Fibroblast of lung (primary cell): ENCODE results near the gene NBPF6. TPM values are rescaled to one million over a fixed set of nuclear protein-coding genes. Genes with fewer than 3 reads are reported as not detected.
"Not testable (repeated sequence)": the region's sequence is repeated elsewhere in the genome, so short reads cannot be mapped to it uniquely, and the experiment has no call there.

Experiments used
- DNase-seq, 2 donors: peaks; one replicate each; pipeline versions ENCODE4 v3.0.0 to v3.0.0-alpha.2; 2010; ENCODE audit warnings: low read depth in 2 of 2
- H2AFZ ChIP-seq: 2 replicates; pipeline ENCODE4 v1.5.1; 2012; ENCODE audit warnings: low read length, control low read depth, inconsistent platforms
- H3K27ac ChIP-seq: 2 replicates; pipeline ENCODE4 v1.5.1; 2011; ENCODE audit warnings: low read length, control low read depth; ENCODE audit not compliant: insufficient read depth
- H3K27me3 ChIP-seq: 2 replicates; pipeline ENCODE4 v1.5.1; 2011; ENCODE audit warnings: mild to moderate bottlenecking, low read length; ENCODE audit not compliant: control insufficient read depth, insufficient read depth
- H3K36me3 ChIP-seq: 2 replicates; pipeline ENCODE4 v1.5.1; 2011; ENCODE audit warnings: low read length; ENCODE audit not compliant: control insufficient read depth, insufficient read depth
- H3K4me1 ChIP-seq: 2 replicates; pipeline ENCODE4 v1.5.1; 2011; ENCODE audit warnings: low read length; ENCODE audit not compliant: control insufficient read depth, insufficient read depth; ENCODE audit errors: extremely low read depth
- H3K4me2 ChIP-seq: 2 replicates; pipeline ENCODE4 v1.5.1; 2011; ENCODE audit warnings: low read length, control low read depth; ENCODE audit not compliant: insufficient read depth; ENCODE audit errors: extremely low read depth
- H3K4me3 ChIP-seq, 4 experiments: fragments of 200-600 bp in 1 of 4; sonication (generic) in 1 of 4; replicated peaks in 1 of 4; 2 replicates each; pipeline ENCODE4 v1.5.1; 2011 to 2016; ENCODE audit warnings: low read length in 4 of 4, low read depth in 3 of 4, mild to moderate bottlenecking in 3 of 4, control low read depth in 2 of 4, inconsistent platforms in 1 of 4, mixed read lengths in 1 of 4; ENCODE audit not compliant: insufficient read depth in 1 of 4; ENCODE audit errors: control extremely low read depth in 1 of 4
- H3K79me2 ChIP-seq: 2 replicates; pipeline ENCODE4 v1.5.1; 2012; ENCODE audit warnings: mild to moderate bottlenecking, low read length, inconsistent platforms; ENCODE audit not compliant: control insufficient read depth, insufficient read depth
- H3K9ac ChIP-seq: 2 replicates; pipeline ENCODE4 v1.5.1; 2011; ENCODE audit warnings: mild to moderate bottlenecking, low read length, control low read depth; ENCODE audit not compliant: insufficient read depth
- H3K9me3 ChIP-seq: 2 replicates; pipeline ENCODE4 v1.5.1; 2012; ENCODE audit warnings: low read depth, low read length; ENCODE audit not compliant: control insufficient read depth, insufficient read depth
- H4K20me1 ChIP-seq: 2 replicates; pipeline ENCODE4 v1.5.1; 2011; ENCODE audit warnings: low read length; ENCODE audit not compliant: control insufficient read depth, insufficient read depth; ENCODE audit errors: extremely low read depth
- CTCF ChIP-seq, 2 donors: IDR thresholded peaks in 1 of 2; conservative IDR thresholded peaks in 1 of 2; 1 replicate in 1 of 2; 2 replicates in 1 of 2; pipeline ENCODE4 v1.5.1; 2011 to 2012; ENCODE audit warnings: low read length in 2 of 2, control low read depth in 1 of 2, inconsistent platforms in 1 of 2, low read depth in 1 of 2, mild to moderate bottlenecking in 1 of 2
- EZH2 ChIP-seq: IDR thresholded peaks from 2 replicates; pipeline ENCODE4 v1.5.1; 2012; ENCODE audit warnings: low read length, control low read depth, mild to moderate bottlenecking; ENCODE audit errors: missing control alignments
- polyA plus RNA-seq, 2 donors: library from polyadenylated mRNA; depleted of rRNA in 1 of 2; stranded (reverse) in 1 of 2; unstranded in 1 of 2; fragments of >200 nt; gene quantifications; 2 replicates each; pipeline ENCODE4 v1.2.1, GENCODE V29; 2011 to 2012; ENCODE audit warnings: missing spikeins in 1 of 2
- total RNA-seq: library from RNA; depleted of rRNA; stranded (reverse); fragments of >200 nt; gene quantifications from 2 replicates; pipeline ENCODE4 v1.2.1, GENCODE V29; 2014

Gene NBPF6
- total and polyA plus RNA-seq, 2 donors (not counting 1 experiment from before 2014, with no cell fraction given): 0.03 TPM; not detected in 1

DNA sequence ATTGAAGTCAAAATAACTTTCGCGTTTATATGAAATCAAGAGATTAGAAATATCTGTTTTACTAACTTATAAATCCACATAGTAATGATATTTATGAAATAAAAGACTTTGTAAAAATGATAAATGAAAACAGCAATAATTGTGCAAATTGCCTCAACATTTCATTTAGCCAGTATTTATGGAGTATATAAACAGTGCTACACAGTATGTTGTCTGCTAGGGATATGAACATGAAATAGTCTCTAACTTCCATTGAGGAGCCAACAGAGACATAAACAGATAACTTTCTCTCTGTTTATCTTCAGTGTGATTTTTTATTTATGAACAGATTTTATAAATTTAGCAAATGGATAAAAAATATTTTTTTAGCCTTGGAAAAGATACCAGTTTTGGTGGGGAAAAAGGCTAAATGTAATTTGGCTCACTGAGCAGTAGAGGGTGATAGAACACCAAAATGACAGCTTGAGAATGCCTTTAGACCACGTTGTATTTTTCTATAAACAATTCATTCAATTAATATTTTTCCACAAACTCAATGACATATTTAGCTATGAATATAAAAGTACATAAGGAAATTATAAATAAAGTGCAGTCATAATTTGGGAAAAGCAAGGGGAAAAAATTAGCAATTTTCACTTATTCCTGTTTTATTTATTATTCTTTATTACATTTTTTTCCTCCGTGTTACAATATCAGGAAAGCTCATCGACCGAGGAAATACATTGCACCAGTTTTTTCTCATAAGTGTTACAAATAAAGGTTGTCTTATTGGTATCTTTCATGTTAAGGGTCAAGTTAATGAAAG is 62.3 kb downstream of the NBPF6 start:
- Histone ChIP-seq H3K27ac (no peak overlapping the region), H2AFZ (no peak overlapping the region), H3K79me2 (no peaks in the 10 kb centered on the region), H3K9ac (no peak overlapping the region), H4K20me1 (no peaks in the 10 kb centered on the region), H3K4me3 (peak overlapping the region in 1 of 4 experiments; percentile 34), H3K9me3 (no peaks in the 10 kb centered on the region), H3K4me2 (peak overlapping the region; percentile 44), H3K27me3 (no peaks in the 10 kb centered on the region), H3K36me3 (no peaks in the 10 kb centered on the region), H3K4me1 (no peaks in the 10 kb centered on the region)
- TF ChIP-seq EZH2 (no peak), CTCF (conservative IDR thresholded peaks at IDR 0.05 in 1 of 2, IDR thresholded peaks at IDR 0.05 in 1 of 2; ENCODE audit: low read depth in 1 of 2, low read length in 2 of 2) (peak; percentile 82 to 83)
- peak; percentile 17 to 68 for DNase-seq

DNA sequence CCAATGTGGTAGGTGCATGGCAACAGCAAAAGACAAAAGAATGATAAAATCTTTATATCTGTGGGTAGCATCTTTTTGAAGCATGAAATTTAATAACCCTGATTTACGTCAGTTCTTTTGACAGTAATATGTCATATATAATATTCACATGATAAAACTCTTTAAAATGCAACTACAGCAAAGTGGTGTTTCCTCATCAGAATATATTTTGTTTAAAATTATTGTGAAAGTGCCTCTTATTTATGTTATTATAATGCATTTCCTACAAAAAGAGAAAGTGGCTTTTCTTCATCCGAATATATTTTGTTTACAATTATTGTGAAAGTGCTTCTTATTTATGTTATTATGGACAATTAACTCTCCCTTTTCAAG is 62.9 kb downstream of the NBPF6 start:
- TF ChIP-seq CTCF (conservative IDR thresholded peaks at IDR 0.05 in 1 of 2, IDR thresholded peaks at IDR 0.05 in 1 of 2; ENCODE audit: low read depth in 1 of 2, low read length in 2 of 2) (no peak), EZH2 (no peak)

GRCh38 chr1:108513914-108514313 is 63.8 kb downstream of the NBPF6 start:
- not testable (repeated sequence) for H3K36me3 ChIP-seq, H4K20me1 ChIP-seq, H3K27me3 ChIP-seq, H3K4me3 ChIP-seq, DNase-seq, H3K4me2 ChIP-seq, H3K9ac ChIP-seq, H3K4me1 ChIP-seq, H3K79me2 ChIP-seq, H2AFZ ChIP-seq, H3K27ac ChIP-seq, H3K9me3 ChIP-seq

More for the DNA sequence above, 62.9 kb downstream of the NBPF6 start:
- Histone ChIP-seq H3K27ac (no peak overlapping the region), H2AFZ (no peak overlapping the region), H3K4me3 (peak overlapping the region in 1 of 4 experiments; percentile 34), H3K4me1 (no peaks in the 10 kb centered on the region), H3K9ac (no peak overlapping the region), H3K36me3 (no peaks in the 10 kb centered on the region), H4K20me1 (no peaks in the 10 kb centered on the region), H3K9me3 (no peaks in the 10 kb centered on the region), H3K79me2 (no peaks in the 10 kb centered on the region), H3K4me2 (peak overlapping the region; percentile 44), H3K27me3 (no peaks in the 10 kb centered on the region)
- DNase-seq: no peak

DNA sequence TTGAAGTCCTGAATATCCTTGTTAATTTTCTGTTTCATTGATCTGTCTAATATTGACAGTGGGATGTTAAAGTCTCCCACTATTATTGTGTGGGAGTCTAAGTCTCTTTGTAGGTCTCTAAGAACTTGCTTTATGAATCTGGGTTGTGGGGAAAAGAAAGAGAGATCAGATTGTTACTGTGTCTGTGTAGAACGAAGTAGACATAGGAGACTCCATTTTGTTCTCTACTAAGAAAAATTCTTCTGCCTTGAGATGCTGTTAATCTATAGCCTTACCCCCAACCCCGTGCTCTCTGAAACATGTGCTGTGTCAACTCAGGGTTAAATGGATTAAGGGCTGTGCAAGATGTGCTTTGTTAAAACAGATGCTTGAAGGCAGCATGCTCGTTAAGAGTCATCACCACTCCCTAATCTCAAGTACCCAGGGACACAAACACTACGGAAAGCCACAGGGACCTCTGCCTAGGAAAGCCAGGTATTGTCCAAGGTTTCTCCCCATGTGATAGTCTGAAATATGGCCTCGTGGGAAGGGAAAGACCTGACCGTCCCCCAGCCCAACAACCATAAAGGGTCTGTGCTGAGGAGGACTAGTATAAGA is 67.3 kb downstream of the NBPF6 start:
- not testable (repeated sequence) for H2AFZ ChIP-seq, H3K27ac ChIP-seq, H3K4me3 ChIP-seq, H4K20me1 ChIP-seq, DNase-seq, H3K79me2 ChIP-seq, H3K9me3 ChIP-seq, H3K27me3 ChIP-seq, H3K4me2 ChIP-seq, H3K36me3 ChIP-seq, H3K4me1 ChIP-seq, H3K9ac ChIP-seq
